NCI-H226 (cell line): Measurements from ENCODE around the gene AKR1C3.
"Not testable (repeated sequence)": the region's sequence is repeated elsewhere in the genome, so short reads cannot be mapped to it uniquely, and the experiment has no call there.

Source experiments
- DNase-seq: peaks from one replicate; pipeline ENCODE4 v3.0.0-alpha.2; 2015

The AKR1C3 gene

GRCh38 chr10:5089865-5090264, 4.3 kb upstream of the AKR1C3 start:
- no peak for DNase-seq

- no peak for DNase-seq
These were observed 3.7 kb upstream of the AKR1C3 start for GRCh38 chr10:5090551-5090950.

GRCh38 chr10:5091196-5091595, 3.0 kb upstream of the AKR1C3 start:
- DNase-seq: no peak

GRCh38 chr10:5092375-5092774, 1.8 kb upstream of the AKR1C3 start:
- DNase-seq: no peak

- DNase-seq: no peak
These were observed 1.1 kb upstream of the AKR1C3 start for GRCh38 chr10:5092848-5093790.

GRCh38 chr10:5095687-5096086, 1.5 kb downstream of the AKR1C3 start:
- DNase-seq: no peak

- DNase-seq: no peak
These were observed 1.9 kb downstream of the AKR1C3 start for GRCh38 chr10:5096108-5096507.

- DNase-seq: not testable (repeated sequence)
These were observed 8.3 kb downstream of the AKR1C3 start for GRCh38 chr10:5102479-5102878.

- DNase-seq: no peak
These were observed 9.3 kb downstream of the AKR1C3 start for GRCh38 chr10:5103481-5103880.

- no peak for DNase-seq
These were observed 11.4 kb downstream of the AKR1C3 start for GRCh38 chr10:5105626-5106025.

- DNase-seq: no peak
These were observed 12.3 kb downstream of the AKR1C3 start for GRCh38 chr10:5106553-5106952.

- DNase-seq: no peak
These were observed 13.8 kb downstream of the AKR1C3 start for GRCh38 chr10:5107860-5108526.

- no peak for DNase-seq
These were observed 14.6 kb downstream of the AKR1C3 start for GRCh38 chr10:5108658-5109416.

- not testable (repeated sequence) for DNase-seq
These were observed 15.6 kb downstream of the AKR1C3 start for GRCh38 chr10:5109861-5110260.

GRCh38 chr10:5116621-5117020, 22.4 kb downstream of the AKR1C3 start:
- no peak for DNase-seq

- DNase-seq: no peak
These were observed 22.8 kb downstream of the AKR1C3 start for GRCh38 chr10:5117026-5117425.

- DNase-seq: not testable (repeated sequence)
These were observed 25.8 kb downstream of the AKR1C3 start for GRCh38 chr10:5119997-5120396.

- no peak for DNase-seq
These were observed 29.7 kb downstream of the AKR1C3 start for GRCh38 chr10:5123886-5124285.

- no peak for DNase-seq
These were observed 31.3 kb downstream of the AKR1C3 start for GRCh38 chr10:5125315-5126044.

GRCh38 chr10:5135581-5135980, 41.4 kb downstream of the AKR1C3 start:
- no peak for DNase-seq

GRCh38 chr10:5136468-5137087, 42.4 kb downstream of the AKR1C3 start:
- no peak for DNase-seq

GRCh38 chr10:5137699-5138098, 43.5 kb downstream of the AKR1C3 start:
- not testable (repeated sequence) for DNase-seq
